Body of pancreas (tissue), 4 donors: ENCODE results near the gene MED13L.

Experiments used
- CTCF ChIP-seq, 7 experiments: fragments of 450-650 bp in 4 of 7; fragments of 200-600 bp in 3 of 7; sonication (generic) in 3 of 7; IDR thresholded peaks; one replicate each; pipeline ENCODE4 v1.5.1; 2016 to 2019; ENCODE audit warnings: antibody characterized with exemption in 7 of 7
- POLR2A ChIP-seq, 3 donors: fragments of 450-650 bp; IDR thresholded peaks; one replicate each; pipeline ENCODE4 v1.6.1; 2016; ENCODE audit warnings: antibody characterized with exemption in 3 of 3, mild to moderate bottlenecking in 2 of 3

- no peak for TF ChIP-seq CTCF (IDR thresholded peaks at IDR 0.05)
- TF ChIP-seq POLR2A (IDR thresholded peaks at IDR 0.05): no peak
Observed at GRCh38 chr12:116145451-116145850, 132.0 kb downstream of the MED13L start.
